Posterior vena cava (tissue), 2 donors: ENCODE measurements around the gene NEDD4L. TPM values are rescaled to one million over a fixed set of nuclear protein-coding genes. Genes with fewer than 3 reads are reported as not detected.
"Not testable (repeated sequence)": the region's sequence is repeated elsewhere in the genome, so short reads cannot be mapped to it uniquely, and the experiment has no call there.

Experiments
- DNase-seq: peaks from one replicate; pipeline ENCODE4 v3.0.0-alpha.2; 2020; ENCODE audit warnings: low spot score
- intact Hi-C, 2 donors: fragments of 100-400 bp; cut with DNase I; formaldehyde crosslinking; loops; one replicate each; pipeline versions ENCODE4 v1.14.1 to v1.14.2; 2022 to 2023
- long read RNA-seq, 2 donors: library from polyadenylated mRNA; unstranded; transcript quantifications; one replicate each; pipeline ENCODE4 v2.0.0, GENCODE V29; 2020 to 2021
- total RNA-seq, 2 donors: library from RNA; stranded (reverse); fragmentation: NEBNext Ultra II Directional; extraction: Animal tissue kit (Norgen Biotek cat#: 25700); gene quantifications; one replicate each; pipeline ENCODE4 v1.2.1, GENCODE V29; 2021
- donor health status: DM: yes; HTN: yes; CAD: no.
- donor health status: DM: yes; HTN: yes; CAD: no.

NEDD4L gene
- total RNA-seq, result 10 to 100 TPM; 11.3 to 14.9 TPM
- long read RNA-seq, donor 1, partial matches to known transcripts, result 0 of 1 reads
- long read RNA-seq, donor 1, other reads (novel, unspliced or antisense), result 1 of 1 reads
- long read RNA-seq, donor 2, partial matches to known transcripts, result 2 of 3 reads
- long read RNA-seq, donor 2, other reads (novel, unspliced or antisense), result 1 of 3 reads

DNA sequence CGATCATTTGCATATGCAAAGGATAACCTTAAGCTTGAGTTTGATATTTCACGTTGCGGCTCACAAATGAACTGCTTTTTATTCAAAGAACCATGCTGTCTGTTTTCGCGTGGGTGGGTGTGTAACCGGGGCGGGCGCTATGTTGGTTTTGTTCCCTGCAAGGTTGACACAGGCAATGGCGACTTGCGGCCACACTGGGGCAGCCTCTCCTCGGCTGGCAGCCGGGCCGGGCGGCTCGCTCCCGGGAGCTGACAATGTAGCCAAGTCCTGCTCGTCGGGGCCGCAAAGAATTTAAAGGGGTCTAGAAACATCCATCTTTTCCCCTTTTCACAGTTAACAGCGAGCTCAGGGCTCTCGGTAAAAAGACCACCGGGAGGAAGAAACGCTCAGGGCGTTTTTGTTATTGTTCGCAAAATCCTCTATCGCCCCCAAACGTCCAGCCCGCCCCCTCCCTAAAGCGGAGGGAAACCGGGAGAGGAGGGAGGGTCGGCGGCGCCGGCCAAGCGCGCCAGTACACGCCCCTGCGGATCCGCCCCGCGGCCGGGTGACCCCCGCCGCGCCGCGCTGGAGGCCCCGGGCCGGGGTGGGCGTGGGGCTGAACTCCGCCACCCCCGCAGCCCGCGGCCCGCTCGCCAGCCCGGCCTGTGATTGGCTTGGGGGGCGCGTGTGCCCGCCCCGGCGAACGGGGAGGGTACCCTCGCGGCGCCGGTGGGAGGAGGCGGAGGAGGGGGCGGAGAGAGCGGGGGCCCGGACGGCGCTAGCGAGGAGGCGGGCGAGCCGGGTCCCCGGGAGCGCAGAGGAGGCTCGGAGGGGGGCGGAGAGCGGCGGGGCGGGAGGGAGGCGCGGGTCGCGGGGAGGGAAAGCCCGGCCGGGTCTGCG is at the start of gene NEDD4L:
TSS of gene NEDD4L (plus strand) at position 736 of the 879 bp plus-strand sequence. CDS start 435 bp downstream, outside the sequence.
- intact Hi-C loops, result loop anchor here in 1 of 2 donors (10.0 kb wide), 1 partner anchor 271 kb away; no protein-coding TSS in a partner anchor

GRCh38 chr18:57995331-57995730 is 48.7 kb upstream of the NEDD4L start:
- DNase-seq, result no peak
- intact Hi-C loops, result no loop called here

More for the DNA sequence above, at the start of gene NEDD4L:
- DNase-seq, result peak; percentile 94

DNA sequence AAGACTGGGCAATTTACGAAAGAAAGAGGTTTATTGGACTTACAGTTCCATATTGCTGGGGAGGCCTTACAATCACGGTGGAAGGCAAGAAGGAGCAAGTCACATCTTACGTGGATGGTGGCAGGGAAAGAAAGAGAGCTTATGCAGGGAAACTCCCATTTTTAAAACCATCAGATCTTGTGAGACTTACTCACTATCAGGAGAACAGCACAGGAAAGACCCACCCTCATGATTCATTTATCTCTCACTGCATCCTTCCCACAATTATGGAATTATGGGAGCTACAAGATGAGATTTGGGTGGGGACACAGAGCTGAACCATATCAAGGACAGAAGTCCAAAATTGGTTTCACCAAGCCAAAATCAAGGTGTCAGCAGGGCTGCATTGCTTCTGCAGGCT is 47.1 kb upstream of the NEDD4L start:
- intact Hi-C loops, DNase-seq: not testable (repeated sequence)

GRCh38 chr18:57997820-57998219 is 46.2 kb upstream of the NEDD4L start:
- intact Hi-C loops, result no loop called here
- no peak for DNase-seq

DNA sequence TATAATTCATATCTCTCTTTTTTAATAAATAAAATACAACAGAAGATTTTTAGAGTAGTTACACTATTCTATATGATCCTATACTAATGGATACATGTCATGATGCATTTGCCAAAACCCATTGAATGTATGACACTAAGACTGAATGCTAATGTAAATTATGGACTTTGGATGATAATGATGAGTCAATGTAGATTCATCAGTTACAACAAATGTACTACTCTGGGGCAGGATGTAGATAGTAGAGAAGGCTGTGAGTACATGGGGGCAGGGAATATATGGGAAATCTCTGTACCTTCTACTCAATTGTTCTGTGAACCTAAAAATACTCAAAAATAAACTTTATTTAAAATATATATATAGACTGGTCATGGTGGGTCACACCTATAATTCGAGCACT is 45.6 kb upstream of the NEDD4L start:
- intact Hi-C loops, result no loop called here

DNA sequence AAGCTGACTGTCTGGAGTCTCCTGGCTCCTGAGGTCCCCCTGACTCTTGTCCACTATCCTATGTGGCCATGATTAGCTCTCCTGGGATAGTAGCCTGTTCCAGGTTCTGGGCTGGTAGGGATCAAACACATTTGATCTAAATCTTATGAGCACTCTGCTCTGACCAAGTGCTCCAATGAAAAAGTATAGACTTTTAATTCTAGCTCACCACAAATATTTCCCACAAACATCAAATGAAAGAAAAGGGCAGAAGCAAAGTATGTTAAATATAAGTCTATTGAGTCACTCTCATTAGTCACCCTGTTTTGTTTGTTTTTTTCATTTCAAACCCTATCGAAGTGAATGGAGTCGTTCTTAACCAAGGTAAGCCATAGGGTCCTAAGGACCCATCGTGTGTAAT is 39.7 kb upstream of the NEDD4L start:
- no peak for DNase-seq
- intact Hi-C loops, result no loop called here

More for the DNA sequence above, 45.6 kb upstream of the NEDD4L start:
- DNase-seq, result no peak

DNA sequence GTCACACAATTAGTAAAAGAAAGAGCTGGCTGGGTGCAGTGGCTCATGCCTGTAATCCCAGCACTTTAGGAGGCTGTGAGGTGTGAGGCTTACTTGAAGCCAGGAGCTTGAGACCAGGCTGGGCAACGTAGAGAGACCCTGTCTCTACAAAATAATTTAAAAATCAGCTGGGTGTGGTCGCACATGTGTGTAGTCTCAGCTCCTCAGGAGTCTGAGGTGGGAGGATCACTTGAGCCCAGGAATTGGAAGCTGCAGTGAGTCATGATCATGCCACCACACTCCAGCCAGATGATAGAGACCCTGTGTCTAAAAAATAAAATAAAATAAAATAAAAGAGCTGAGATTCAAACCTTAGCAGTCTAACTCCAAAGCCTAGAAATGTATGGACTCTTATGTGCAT is 39.0 kb upstream of the NEDD4L start:
- intact Hi-C loops, result no loop called here
- no peak for DNase-seq

GRCh38 chr18:58005885-58006523 is 38.0 kb upstream of the NEDD4L start:
- intact Hi-C loops, result no loop called here
- DNase-seq, result no peak

DNA sequence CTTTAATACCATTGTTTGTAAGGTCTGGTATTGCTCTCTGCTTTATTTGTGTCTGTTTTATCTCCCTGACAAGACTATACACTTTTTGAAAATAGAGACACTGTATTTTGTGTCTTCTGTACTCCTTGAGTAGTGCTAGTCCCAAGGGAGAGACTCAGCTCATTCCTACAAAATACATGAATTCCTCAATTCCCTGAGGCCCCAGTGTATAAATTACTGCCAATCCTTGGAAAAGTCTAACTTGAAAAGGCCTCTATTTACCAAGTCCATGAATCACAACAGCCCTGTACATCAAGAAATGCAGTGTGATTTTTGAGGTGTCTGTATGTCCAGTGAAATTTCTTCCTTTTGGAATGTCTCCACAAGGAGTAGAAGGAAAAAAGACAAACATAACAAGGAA is 34.9 kb upstream of the NEDD4L start:
- intact Hi-C loops, result no loop called here
- DNase-seq, result no peak

DNA sequence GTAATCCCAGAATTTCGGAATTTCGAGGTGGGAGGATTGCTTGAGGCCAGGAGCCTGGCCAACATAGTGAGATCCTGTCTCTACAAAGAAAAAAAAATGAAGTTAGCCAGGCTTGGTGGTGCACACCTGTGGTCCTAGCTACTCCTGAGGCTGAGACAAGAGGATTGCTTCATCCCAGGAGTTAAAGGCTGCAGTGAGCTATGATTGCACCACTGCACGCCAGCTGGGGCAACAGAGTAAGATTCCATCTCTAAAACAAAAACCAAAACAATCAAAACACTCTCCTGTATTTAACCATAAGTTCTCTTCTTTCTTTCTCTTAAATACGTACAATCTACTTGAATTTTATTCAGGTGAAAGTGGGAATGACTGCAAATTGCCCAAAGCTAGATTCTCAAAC is 33.8 kb upstream of the NEDD4L start:
- DNase-seq, result no peak
- intact Hi-C loops, result no loop called here

GRCh38 chr18:58012356-58012755 is 31.7 kb upstream of the NEDD4L start:
- no peak for DNase-seq
- intact Hi-C loops, result no loop called here

DNA sequence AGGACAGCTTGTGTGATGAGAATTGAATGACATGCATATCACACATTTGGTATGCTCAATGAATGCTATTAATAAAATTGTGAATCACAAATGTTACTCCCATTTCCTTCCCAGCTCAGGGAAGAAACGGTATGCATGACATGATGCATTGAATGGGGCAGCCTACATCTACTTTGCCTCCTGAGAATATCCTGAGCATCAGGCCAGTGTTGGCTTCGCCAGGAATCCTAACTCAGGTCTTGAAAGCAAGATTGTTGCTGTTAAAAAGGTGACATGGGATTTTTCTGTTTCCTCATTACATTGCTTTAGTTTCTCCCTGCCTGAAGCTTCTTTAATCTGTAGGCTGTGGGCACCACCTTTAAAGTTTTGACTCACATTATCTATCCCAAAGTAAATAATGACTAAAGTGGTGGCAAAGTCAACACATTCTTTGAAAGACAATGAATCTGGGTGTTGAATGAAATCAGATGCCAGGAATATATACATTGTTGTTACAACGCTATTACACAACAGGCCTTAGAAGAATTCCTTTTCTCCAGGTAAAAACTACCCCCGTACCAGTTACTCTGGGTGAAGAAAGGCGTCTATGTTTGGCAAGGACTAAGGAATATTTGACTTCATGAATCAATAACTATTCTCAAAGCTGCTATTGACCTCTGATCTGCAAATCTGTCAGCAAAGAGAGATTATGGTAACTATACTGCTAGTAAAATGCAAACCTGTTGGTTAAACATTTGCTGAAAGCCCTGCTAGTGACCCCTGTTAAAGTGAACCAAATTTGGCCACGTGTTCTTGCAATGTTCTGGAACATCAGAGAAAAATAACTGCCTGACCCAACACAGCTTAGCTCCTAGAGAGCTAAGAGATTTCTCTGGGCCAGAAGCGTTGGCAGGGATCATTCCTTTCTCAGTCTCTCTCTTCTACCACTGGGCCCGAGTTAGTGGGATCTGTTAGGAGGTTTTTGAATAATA is 30.5 kb upstream of the NEDD4L start:
- DNase-seq, result no peak

DNA sequence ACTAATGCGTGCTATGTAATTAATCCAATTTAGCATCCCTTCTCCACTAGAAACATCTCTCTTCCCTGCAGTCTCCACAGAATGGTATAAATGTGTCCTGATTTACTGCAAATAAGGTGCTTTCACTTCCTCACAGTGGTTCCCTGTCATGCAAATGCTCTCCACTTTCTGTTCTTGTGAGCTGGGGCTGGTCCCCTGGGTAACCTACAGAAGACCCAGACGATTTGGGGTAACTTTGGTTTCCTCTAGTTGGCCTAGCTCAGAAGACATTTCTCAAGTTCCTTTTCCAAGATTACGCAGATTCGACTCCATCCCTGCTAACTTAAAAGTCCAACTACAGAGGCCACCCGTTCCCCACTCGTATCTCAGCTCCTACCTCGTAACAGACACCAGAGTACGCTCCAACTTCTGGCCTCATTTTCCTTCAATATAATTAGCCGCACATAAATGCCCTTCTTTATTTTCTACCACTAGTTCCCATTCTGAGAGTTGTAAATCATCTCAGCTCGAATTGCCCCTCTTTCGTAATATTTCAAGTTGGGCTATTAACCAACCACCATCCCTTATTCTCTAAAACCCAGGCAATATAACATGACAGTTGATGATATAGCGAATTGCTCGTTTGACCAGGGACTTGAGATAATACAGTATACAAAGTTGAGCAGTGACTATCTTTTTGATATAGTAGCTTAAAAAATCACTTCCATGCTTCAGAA is 28.8 kb upstream of the NEDD4L start:
- no peak for DNase-seq
- intact Hi-C loops, result no loop called here

More for the DNA sequence above, 30.5 kb upstream of the NEDD4L start:
- intact Hi-C loops, result no loop called here

DNA sequence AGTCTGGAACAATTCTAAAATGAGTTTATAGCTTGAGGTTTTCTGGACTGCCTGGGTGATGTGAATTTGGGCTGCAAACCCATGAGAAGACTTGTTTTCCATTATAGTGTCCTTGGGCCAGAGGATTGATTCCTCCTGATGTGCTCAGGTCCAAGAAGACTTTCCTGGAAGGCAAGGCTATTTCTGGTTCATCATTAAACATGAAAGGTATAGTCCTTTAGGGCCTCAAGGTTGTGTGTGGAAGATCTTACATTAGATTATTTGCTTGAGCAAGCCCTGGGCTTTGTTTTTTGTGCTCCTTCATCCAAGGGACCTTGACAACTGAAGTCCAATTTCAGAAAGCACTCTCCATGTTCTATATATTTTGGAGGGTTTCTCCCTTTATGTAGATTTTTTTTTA is 26.8 kb upstream of the NEDD4L start:
- DNase-seq, result no peak
- intact Hi-C loops, result no loop called here

DNA sequence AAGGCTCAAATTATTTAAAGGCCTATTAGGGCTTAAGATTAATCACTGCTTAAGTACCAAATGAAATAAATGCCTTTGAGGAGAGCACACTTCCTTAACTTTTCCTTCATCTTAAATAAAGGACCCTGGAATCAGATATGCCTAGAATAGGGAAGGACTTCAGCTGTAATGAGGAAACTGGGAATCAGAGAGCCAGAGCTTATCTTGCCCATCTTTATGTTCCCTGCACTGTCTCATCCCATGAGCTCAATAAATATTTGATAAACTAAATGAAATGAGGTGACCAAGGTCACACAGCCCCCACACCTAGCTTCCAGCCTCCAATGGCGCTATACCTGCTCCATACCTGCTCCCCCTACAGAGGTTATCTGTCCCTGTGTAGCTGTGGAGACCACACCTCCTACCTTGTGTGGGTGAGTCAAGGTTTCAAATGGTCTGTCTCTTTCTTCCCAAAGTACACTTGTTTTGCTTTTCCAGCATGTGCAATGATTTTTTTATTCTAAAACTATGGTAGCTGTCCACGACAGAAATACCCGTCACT is 23.4 kb upstream of the NEDD4L start:
- DNase-seq, result no peak
- intact Hi-C loops, result no loop called here

- intact Hi-C loops, result no loop called here
- no peak for DNase-seq
Measured at GRCh38 chr18:58021504-58021903, 22.5 kb upstream of the NEDD4L start.

GRCh38 chr18:58023108-58023507 is 20.9 kb upstream of the NEDD4L start:
- intact Hi-C loops, result no loop called here
- DNase-seq, result no peak

GRCh38 chr18:58024139-58024538 is 19.9 kb upstream of the NEDD4L start:
- no peak for DNase-seq
- intact Hi-C loops, result no loop called here
